CD14-positive monocyte (primary cell): ENCODE data around the gene PDCD11. TPM values are rescaled to one million over a fixed set of nuclear protein-coding genes. Genes with fewer than 3 reads are reported as not detected.

Experiments
- DNase-seq, 3 donors: peaks; one replicate each; pipeline ENCODE4 v3.0.0-alpha.2; 2011 to 2022
- H2AFZ ChIP-seq: 2 replicates; pipeline ENCODE4 v1.6.0; 2012; ENCODE audit warnings: mild to moderate bottlenecking, low read depth, low read length, inconsistent platforms; ENCODE audit not compliant: insufficient read depth, poor library complexity, severe bottlenecking
- H3K27ac ChIP-seq, 2 donors: 1 replicate in 1 of 2; 2 replicates in 1 of 2; pipeline ENCODE4 v1.5.1; 2012 to 2013; ENCODE audit warnings: low read length in 2 of 2, control low read depth in 1 of 2, inconsistent platforms in 1 of 2, low read depth in 1 of 2, mild to moderate bottlenecking in 1 of 2
- H3K27me3 ChIP-seq, 2 donors: one replicate each; pipeline versions ENCODE4 v1.6.0 to v1.6.1; 2011 to 2013; ENCODE audit warnings: low read length in 2 of 2; ENCODE audit not compliant: control insufficient read depth in 2 of 2, insufficient read depth in 2 of 2
- H3K36me3 ChIP-seq, 2 donors: replicated peaks in 1 of 2; 1 replicate in 1 of 2; 2 replicates in 1 of 2; pipeline versions ENCODE4 v1.5.1 to v1.6.1; 2012 to 2013; ENCODE audit warnings: low read length in 2 of 2, control low read depth in 1 of 2, inconsistent platforms in 1 of 2, mild to moderate bottlenecking in 1 of 2; ENCODE audit not compliant: insufficient read depth in 2 of 2, control insufficient read depth in 1 of 2
- H3K4me1 ChIP-seq, 2 donors: 1 replicate in 1 of 2; 2 replicates in 1 of 2; pipeline versions ENCODE4 v1.5.1 to v1.6.1; 2012 to 2013; ENCODE audit warnings: low read length in 2 of 2, control low read depth in 1 of 2, inconsistent platforms in 1 of 2, mild to moderate bottlenecking in 1 of 2, moderate library complexity in 1 of 2; ENCODE audit not compliant: insufficient read depth in 2 of 2, control insufficient read depth in 1 of 2
- H3K4me2 ChIP-seq: replicated peaks from 2 replicates; pipeline ENCODE3; 2012; ENCODE audit warnings: low read length, moderate library complexity, mild to moderate bottlenecking; ENCODE audit not compliant: poor library complexity, severe bottlenecking; ENCODE audit errors: extremely low read depth
- H3K4me3 ChIP-seq, 3 experiments: fragments of 200-600 bp in 1 of 3; sonication (generic) in 1 of 3; replicated peaks in 1 of 3; 1 replicate in 2 of 3; 2 replicates in 1 of 3; pipeline ENCODE4 v1.5.1; 2011 to 2013; ENCODE audit warnings: low read length in 3 of 3, mild to moderate bottlenecking in 3 of 3, control low read depth in 2 of 3, low read depth in 2 of 3, inconsistent platforms in 1 of 3, moderate library complexity in 1 of 3
- H3K79me2 ChIP-seq: 2 replicates; pipeline ENCODE4 v1.6.0; 2012; ENCODE audit warnings: mild to moderate bottlenecking, control low read depth, inconsistent platforms, low read length, moderate library complexity; ENCODE audit not compliant: insufficient read depth
- H3K9ac ChIP-seq: 2 replicates; pipeline ENCODE4 v1.6.0; 2017; ENCODE audit warnings: low read length, mild to moderate bottlenecking; ENCODE audit not compliant: insufficient read depth, poor library complexity, severe bottlenecking
- H3K9me3 ChIP-seq, 2 donors: replicated peaks in 1 of 2; 1 replicate in 1 of 2; 2 replicates in 1 of 2; pipeline versions ENCODE4 v1.5.1 to v1.6.1; 2012 to 2013; ENCODE audit warnings: low read length in 2 of 2, control low read depth in 1 of 2; ENCODE audit not compliant: control insufficient read depth in 1 of 2, insufficient read depth in 1 of 2
- H4K20me1 ChIP-seq: 2 replicates; pipeline ENCODE4 v1.6.0; 2012; ENCODE audit warnings: mild to moderate bottlenecking, low read length, control low read depth, moderate library complexity; ENCODE audit not compliant: insufficient read depth
- H3K27ac Mint-ChIP-seq, 7 donors: one replicate each; pipeline ENCODE4 v1.8.0; 2020; ENCODE audit warnings: mild to moderate bottlenecking in 7 of 7, mixed read lengths in 7 of 7, moderate library complexity in 6 of 7, inconsistent platforms in 2 of 7
- H3K27me3 Mint-ChIP-seq, 3 donors: one replicate each; pipeline ENCODE4 v1.8.0; 2021 to 2022; ENCODE audit warnings: low read depth in 3 of 3, mild to moderate bottlenecking in 3 of 3, mixed read lengths in 3 of 3, moderate library complexity in 3 of 3, inconsistent platforms in 1 of 3
- H3K36me3 Mint-ChIP-seq, 2 donors: one replicate each; pipeline ENCODE4 v1.8.0; 2020; ENCODE audit warnings: mixed read lengths in 2 of 2, inconsistent platforms in 1 of 2, mild to moderate bottlenecking in 1 of 2
- H3K4me1 Mint-ChIP-seq: one replicate; pipeline ENCODE4 v1.8.0; 2020; ENCODE audit warnings: mild to moderate bottlenecking, mixed read lengths
- H3K4me3 Mint-ChIP-seq, 2 donors: one replicate each; pipeline ENCODE4 v1.8.0; 2020; ENCODE audit warnings: mild to moderate bottlenecking in 2 of 2, mixed read lengths in 2 of 2, moderate library complexity in 1 of 2
- H3K9me3 Mint-ChIP-seq, 7 donors: one replicate each; pipeline ENCODE4 v1.8.0; 2020 to 2022; ENCODE audit warnings: mixed read lengths in 7 of 7, mild to moderate bottlenecking in 6 of 7, moderate library complexity in 6 of 7, inconsistent platforms in 2 of 7
- WGBS: methylation state at CpG from one replicate; pipeline ENCODE4 v1.1.5; 2013; ENCODE audit warnings: missing lambda C conversion rate; ENCODE audit not compliant: insufficient coverage; 5-methylcytosine and 5-hydroxymethylcytosine counted together
- intact Hi-C, 2 donors: fragments of 100-400 bp; cut with micrococcal nuclease; formaldehyde crosslinking; loops; one replicate each; pipeline versions ENCODE4 v1.15.0 to v1.15.1; 2023
- polyA plus RNA-seq, 3 donors: library from polyadenylated mRNA; depleted of rRNA in 1 of 3; unstranded in 2 of 3; stranded (reverse) in 1 of 3; fragments of 300-500 nt in 2 of 3; fragments of >200 nt in 1 of 3; fragmentation: Illumina TruSeq in 2 of 3; gene quantifications; 1 replicate in 2 of 3; 2 replicates in 1 of 3; pipeline ENCODE4 v1.2.3, GENCODE V29; 2012 to 2021
- TF ChIP-seq, protein P1 (sequence below): fragments of 200-600 bp; IDR thresholded peaks from one replicate; pipeline ENCODE4 v1.8.0; 2022; ENCODE audit warnings: antibody characterized with exemption, mild to moderate bottlenecking

Gene PDCD11
- polyA plus RNA-seq, 3 donors, result 2.9 to 9.7 (median 3.3) TPM

DNA sequence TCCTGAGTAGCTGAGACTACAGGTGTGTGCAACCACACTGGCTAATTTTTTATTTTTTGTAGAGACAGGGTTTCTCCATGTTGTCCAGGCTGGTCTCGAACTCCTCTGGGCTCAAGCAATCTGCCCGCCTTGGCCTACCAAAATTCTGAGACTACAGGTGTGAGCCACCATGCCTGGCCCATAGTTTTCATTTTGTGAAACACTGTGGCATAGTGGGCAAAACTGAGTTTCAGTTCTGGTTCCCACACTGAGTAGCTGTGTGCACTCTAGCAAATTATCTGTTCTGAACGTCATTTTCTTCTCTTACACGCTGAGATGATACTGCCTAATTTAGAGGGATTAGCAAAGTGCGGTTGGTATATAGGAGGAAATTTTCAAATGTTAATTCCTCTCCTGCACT is 13.7 kb upstream of the PDCD11 start:
- Mint-ChIP-seq H3K9me3 (no peaks in the 10 kb centered on the region), H3K4me1 (no peaks in the 10 kb centered on the region), H3K27ac (no peak overlapping the region), H3K27me3 (no peaks in the 10 kb centered on the region), H3K4me3 (no peak overlapping the region), H3K36me3 (peaks cover 57 to 89% of the 10 kb centered on the region in 2 donors)
- H2AFZ ChIP-seq, result no peak overlapping the region
- H3K4me3 ChIP-seq, result no peak overlapping the region
- 87% methylated on average over 3 of the region's 5 CpGs for WGBS
- TF ChIP-seq, protein P1, sequence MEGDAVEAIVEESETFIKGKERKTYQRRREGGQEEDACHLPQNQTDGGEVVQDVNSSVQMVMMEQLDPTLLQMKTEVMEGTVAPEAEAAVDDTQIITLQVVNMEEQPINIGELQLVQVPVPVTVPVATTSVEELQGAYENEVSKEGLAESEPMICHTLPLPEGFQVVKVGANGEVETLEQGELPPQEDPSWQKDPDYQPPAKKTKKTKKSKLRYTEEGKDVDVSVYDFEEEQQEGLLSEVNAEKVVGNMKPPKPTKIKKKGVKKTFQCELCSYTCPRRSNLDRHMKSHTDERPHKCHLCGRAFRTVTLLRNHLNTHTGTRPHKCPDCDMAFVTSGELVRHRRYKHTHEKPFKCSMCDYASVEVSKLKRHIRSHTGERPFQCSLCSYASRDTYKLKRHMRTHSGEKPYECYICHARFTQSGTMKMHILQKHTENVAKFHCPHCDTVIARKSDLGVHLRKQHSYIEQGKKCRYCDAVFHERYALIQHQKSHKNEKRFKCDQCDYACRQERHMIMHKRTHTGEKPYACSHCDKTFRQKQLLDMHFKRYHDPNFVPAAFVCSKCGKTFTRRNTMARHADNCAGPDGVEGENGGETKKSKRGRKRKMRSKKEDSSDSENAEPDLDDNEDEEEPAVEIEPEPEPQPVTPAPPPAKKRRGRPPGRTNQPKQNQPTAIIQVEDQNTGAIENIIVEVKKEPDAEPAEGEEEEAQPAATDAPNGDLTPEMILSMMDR, result no peak
- H3K9ac ChIP-seq, result no peak overlapping the region
- peaks cover 53 to 91% of the 10 kb centered on the region in 2 donors for H3K36me3 ChIP-seq
- H3K9me3 ChIP-seq, result no peaks in the 10 kb centered on the region
- H3K4me2 ChIP-seq, result no peak overlapping the region
- no peaks in the 10 kb centered on the region for H4K20me1 ChIP-seq
- H3K79me2 ChIP-seq, result peaks cover 5% of the 10 kb centered on the region
- H3K27ac ChIP-seq, result no peak overlapping the region
- no peak for DNase-seq
- no peaks in the 10 kb centered on the region for H3K4me1 ChIP-seq
- intact Hi-C loops, result no loop called here
- no peaks in the 10 kb centered on the region for H3K27me3 ChIP-seq

DNA sequence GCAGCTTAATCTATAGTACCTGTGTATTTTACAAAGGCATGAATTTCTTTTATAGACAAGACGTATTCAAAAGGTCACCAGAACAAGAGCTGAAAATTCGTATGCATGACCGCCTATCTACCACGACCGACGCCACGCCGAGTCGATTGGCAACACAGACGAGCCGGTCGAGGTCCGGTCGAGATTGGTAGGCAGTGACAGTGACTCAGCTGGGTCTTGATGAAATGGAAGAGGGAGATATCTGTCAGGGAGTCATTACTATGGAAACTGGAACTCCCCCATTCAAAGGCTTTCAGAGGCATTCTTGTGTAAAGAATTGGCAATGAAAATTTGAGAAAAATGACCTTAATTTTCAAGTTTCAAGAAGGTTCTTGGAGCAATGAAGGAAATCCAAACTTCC is 2.2 kb upstream of the PDCD11 start:
- H3K4me3 Mint-ChIP-seq, result no peak overlapping the region
- Histone ChIP-seq H3K4me1 (peaks cover 22 to 34% of the 10 kb centered on the region in 2 donors), H3K4me2 (no peak overlapping the region), H3K9ac (no peak overlapping the region), H3K4me3 (no peak overlapping the region), H4K20me1 (peaks cover 9% of the 10 kb centered on the region), H2AFZ (no peak overlapping the region), H3K36me3 (peaks cover 30 to 53% of the 10 kb centered on the region in 2 donors), H3K27me3 (no peaks in the 10 kb centered on the region), H3K79me2 (peaks cover 59% of the 10 kb centered on the region), H3K27ac (no peak overlapping the region), H3K9me3 (no peaks in the 10 kb centered on the region)
- TF ChIP-seq, protein P1, result no peak
- no peak for DNase-seq
- H3K36me3 Mint-ChIP-seq, result peaks cover 29 to 48% of the 10 kb centered on the region in 2 donors
- H3K4me1 Mint-ChIP-seq, result peaks cover 34% of the 10 kb centered on the region
- intact Hi-C loops, result loop anchor here in 1 of 2 donors (10.0 kb wide), 1 partner anchor 649 kb away; the partner anchor contains the start of gene WBP1L
- H3K27ac Mint-ChIP-seq, result peak overlapping the region in 1 of 7 donors; percentile 82
- WGBS, result 100% methylated on average over 1 of the region's 14 CpGs
- H3K27me3 Mint-ChIP-seq, result no peaks in the 10 kb centered on the region
- H3K9me3 Mint-ChIP-seq, result no peaks in the 10 kb centered on the region
